Cardiac muscle cell (in vitro differentiated cells and primary cell): ENCODE data around the gene LRTM2. TPM values are rescaled to one million over a fixed set of nuclear protein-coding genes. Genes with fewer than 3 reads are reported as not detected.

Experiments
- DNase-seq, 2 donors: peaks; one replicate each; pipeline versions ENCODE4 v3.0.0 to v3.0.0-alpha.2; 2010 to 2017; ENCODE audit warnings: low read depth in 1 of 2, low spot score in 1 of 2
- H3K27ac ChIP-seq: fragments of 200-600 bp; sonication (generic); 2 replicates; pipeline ENCODE4 v1.5.1; 2016
- H3K27me3 ChIP-seq: fragments of 200-600 bp; sonication (generic); 2 replicates; pipeline ENCODE4 v1.6.0; 2016; ENCODE audit warnings: control low read depth
- H3K36me3 ChIP-seq: fragments of 200-600 bp; sonication (generic); 2 replicates; pipeline ENCODE4 v1.5.1; 2016; ENCODE audit warnings: control low read depth
- H3K4me1 ChIP-seq: fragments of 200-600 bp; sonication (generic); 2 replicates; pipeline ENCODE4 v1.8.1; 2017; ENCODE audit warnings: low read depth, mild to moderate bottlenecking, mixed run types
- H3K4me3 ChIP-seq: fragments of 200-600 bp; sonication (generic); 2 replicates; pipeline ENCODE4 v1.5.1; 2016; ENCODE audit warnings: mild to moderate bottlenecking
- H3K9me3 ChIP-seq: fragments of 200-600 bp; sonication (generic); 2 replicates; pipeline ENCODE4 v1.5.1; 2017; ENCODE audit warnings: low read depth, mild to moderate bottlenecking, control low read depth
- CTCF ChIP-seq: IDR thresholded peaks from 2 replicates; pipeline ENCODE4 v1.5.1; 2012; ENCODE audit warnings: low read depth, mild to moderate bottlenecking, low read length
- polyA plus RNA-seq: library from polyadenylated mRNA; unstranded; fragments of >200 nt; fragmentation: Nextera tagmentation; extraction: Ambion mirVana; gene quantifications from 2 replicates; pipeline ENCODE4 v1.2.1, GENCODE V29; 2016
- total RNA-seq: library from RNA; depleted of rRNA; stranded (reverse); fragments of >200 nt; gene quantifications from 2 replicates; pipeline ENCODE4 v1.2.3, GENCODE V29; 2016

LRTM2 gene
- total and polyA plus RNA-seq, 2 experiments from 2014 or later, result not detected

- H3K9me3 ChIP-seq, result no peaks in the 10 kb centered on the region
- no peak for TF ChIP-seq CTCF
- H3K27ac ChIP-seq, result no peak overlapping the region
- H3K27me3 ChIP-seq, result no peaks in the 10 kb centered on the region
- H3K4me1 ChIP-seq, result no peaks in the 10 kb centered on the region
- no peak overlapping the region for H3K4me3 ChIP-seq
- no peak for DNase-seq
- H3K36me3 ChIP-seq, result no peaks in the 10 kb centered on the region
Observed at GRCh38 chr12:1882850-1883470, 62.6 kb downstream of the LRTM2 start.

GRCh38 chr12:1883513-1883912, 63.1 kb downstream of the LRTM2 start:
- Histone ChIP-seq H3K9me3 (no peaks in the 10 kb centered on the region), H3K27ac (no peak overlapping the region), H3K27me3 (no peaks in the 10 kb centered on the region), H3K4me1 (no peaks in the 10 kb centered on the region), H3K36me3 (no peaks in the 10 kb centered on the region), H3K4me3 (no peak overlapping the region)
- TF ChIP-seq CTCF, result no peak
- DNase-seq, result no peak

- Histone ChIP-seq H3K4me3 (no peak overlapping the region), H3K4me1 (no peaks in the 10 kb centered on the region), H3K27me3 (no peaks in the 10 kb centered on the region), H3K36me3 (no peaks in the 10 kb centered on the region), H3K9me3 (no peaks in the 10 kb centered on the region), H3K27ac (no peak overlapping the region)
- TF ChIP-seq CTCF, result no peak
- DNase-seq, result no peak
Observed at GRCh38 chr12:1884651-1885050, 64.3 kb downstream of the LRTM2 start.

GRCh38 chr12:1885082-1885596, 64.8 kb downstream of the LRTM2 start:
- Histone ChIP-seq H3K27me3 (no peaks in the 10 kb centered on the region), H3K4me3 (no peak overlapping the region), H3K36me3 (no peaks in the 10 kb centered on the region), H3K9me3 (no peaks in the 10 kb centered on the region), H3K27ac (no peak overlapping the region), H3K4me1 (no peaks in the 10 kb centered on the region)
- TF ChIP-seq CTCF, result no peak
- DNase-seq, result no peak

- no peaks in the 10 kb centered on the region for H3K27me3 ChIP-seq
- H3K4me3 ChIP-seq, result no peak overlapping the region
- no peaks in the 10 kb centered on the region for H3K36me3 ChIP-seq
- no peaks in the 10 kb centered on the region for H3K9me3 ChIP-seq
- DNase-seq, result no peak
- no peak for TF ChIP-seq CTCF
- no peak overlapping the region for H3K27ac ChIP-seq
- no peaks in the 10 kb centered on the region for H3K4me1 ChIP-seq
Observed at GRCh38 chr12:1885599-1886245, 65.4 kb downstream of the LRTM2 start.

Other genes with a start within 250 kb of the LRTM2 start
- 22.4 and 27.8 TPM in 2 replicates for gene FBXL14, start 226.0 kb upstream of the LRTM2 start, total RNA-seq
- gene FBXL14, start 226.0 kb upstream of the LRTM2 start, polyA plus RNA-seq, result 17.8 and 34.3 TPM in 2 replicates
- 152 and 206 TPM in 2 replicates for gene WNT5B, start 191.3 kb upstream of the LRTM2 start, total RNA-seq
- gene WNT5B, start 191.3 kb upstream of the LRTM2 start, polyA plus RNA-seq, result 170 and 240 TPM in 2 replicates
- gene ADIPOR2, start 129.5 kb upstream of the LRTM2 start, total RNA-seq, result 25.0 and 25.7 TPM in 2 replicates
- gene ADIPOR2, start 129.5 kb upstream of the LRTM2 start, polyA plus RNA-seq, result 5.8 and 7.1 TPM in 2 replicates
- gene CACNA2D4, start 98.1 kb downstream of the LRTM2 start, total RNA-seq, result 0.70 and 1.3 TPM in 2 replicates
- gene CACNA2D4, start 98.1 kb downstream of the LRTM2 start, polyA plus RNA-seq, result 0.39 and 1.3 TPM in 2 replicates
- gene DCP1B, start 183.9 kb downstream of the LRTM2 start, total RNA-seq, result 20.3 and 27.8 TPM in 2 replicates
- 27.9 and 43.8 TPM in 2 replicates for gene DCP1B, start 183.9 kb downstream of the LRTM2 start, polyA plus RNA-seq
- gene CACNA1C, start 232.4 kb downstream of the LRTM2 start, total RNA-seq, result 53.9 and 77.8 TPM in 2 replicates
- 30.4 and 40.8 TPM in 2 replicates for gene CACNA1C, start 232.4 kb downstream of the LRTM2 start, polyA plus RNA-seq